Hepatocyte (in vitro differentiated cells): ENCODE measurements around the gene DENND1A. TPM values are rescaled to one million over a fixed set of nuclear protein-coding genes. Genes with fewer than 3 reads are reported as not detected.

Source experiments
- DNase-seq: peaks from one replicate; pipeline ENCODE4 v3.0.0-alpha.2; 2016; ENCODE audit warnings: low spot score
- H2AFZ ChIP-seq: fragments of 200-600 bp; sonication (generic); 2 replicates; pipeline ENCODE4 v1.6.0; 2016; ENCODE audit warnings: antibody characterized with exemption, mild to moderate bottlenecking
- H3K27ac ChIP-seq: fragments of 200-600 bp; sonication (generic); 2 replicates; pipeline ENCODE4 v1.5.1; 2016; ENCODE audit warnings: mild to moderate bottlenecking
- H3K27me3 ChIP-seq: fragments of 200-600 bp; sonication (generic); 2 replicates; pipeline ENCODE4 v1.6.1; 2016
- H3K36me3 ChIP-seq: fragments of 200-600 bp; sonication (generic); replicated peaks from 2 replicates; pipeline ENCODE4 v1.5.1; 2016; ENCODE audit warnings: low read depth; ENCODE audit not compliant: insufficient read depth
- H3K4me1 ChIP-seq: fragments of 200-600 bp; sonication (generic); 2 replicates; pipeline ENCODE4 v1.5.1; 2016; ENCODE audit warnings: mild to moderate bottlenecking, moderate library complexity; ENCODE audit not compliant: insufficient read depth
- H3K4me2 ChIP-seq: fragments of 200-600 bp; sonication (generic); 2 replicates; pipeline ENCODE4 v1.6.0; 2016
- H3K4me3 ChIP-seq: fragments of 200-600 bp; sonication (generic); 2 replicates; pipeline ENCODE4 v1.5.1; 2016; ENCODE audit warnings: mild to moderate bottlenecking
- H3K79me2 ChIP-seq: fragments of 200-600 bp; sonication (generic); 2 replicates; pipeline ENCODE4 v1.6.0; 2017; ENCODE audit warnings: mild to moderate bottlenecking
- H3K9me2 ChIP-seq: fragments of 200-600 bp; sonication (generic); replicated peaks from 2 replicates; pipeline ENCODE4 v1.6.0; 2017; ENCODE audit warnings: mild to moderate bottlenecking; ENCODE audit not compliant: insufficient read depth
- H3K9me3 ChIP-seq: fragments of 200-600 bp; sonication (generic); 2 replicates; pipeline ENCODE4 v1.5.1; 2016; ENCODE audit warnings: low read depth, mild to moderate bottlenecking
- H4K20me1 ChIP-seq: fragments of 200-600 bp; sonication (generic); 2 replicates; pipeline ENCODE4 v1.6.0; 2016; ENCODE audit warnings: mild to moderate bottlenecking; ENCODE audit not compliant: insufficient read depth, poor library complexity, severe bottlenecking
- EZH2 ChIP-seq: fragments of 200-600 bp; sonication (generic); IDR thresholded peaks from 2 replicates; pipeline ENCODE4 v1.6.1; 2016; ENCODE audit warnings: antibody characterized with exemption, mild to moderate bottlenecking, borderline replicate concordance
- EZH2phosphoT487 ChIP-seq: fragments of 200-600 bp; sonication (generic); IDR thresholded peaks from one replicate; pipeline ENCODE4 v1.6.1; 2018; ENCODE audit warnings: antibody characterized with exemption, mild to moderate bottlenecking, low read depth, moderate library complexity; ENCODE audit not compliant: unreplicated experiment, severe bottlenecking
- WGBS: methylation state at CpG from one replicate; pipeline ENCODE4 v1.1.6; 2016; ENCODE audit warnings: low lambda C conversion rate; ENCODE audit errors: missing lambda C conversion rate; 5-methylcytosine and 5-hydroxymethylcytosine counted together
- polyA plus RNA-seq: library from polyadenylated mRNA; unstranded; fragments of >200 nt; fragmentation: Nextera tagmentation; extraction: Ambion mirVana; gene quantifications from 2 replicates; pipeline ENCODE4 v1.2.1, GENCODE V29; 2016
- total RNA-seq: library from RNA; depleted of rRNA; stranded (reverse); fragments of >200 nt; gene quantifications from 2 replicates; pipeline ENCODE4 v1.2.3, GENCODE V29; 2014
- TF ChIP-seq, protein P1 (sequence below): fragments of 200-600 bp; sonication (generic); IDR thresholded peaks from 2 replicates; pipeline ENCODE4 v1.5.1; 2016; ENCODE audit warnings: antibody characterized with exemption, mild to moderate bottlenecking; ENCODE audit not compliant: poor library complexity

The DENND1A gene
- total and polyA plus RNA-seq, 2 experiments from 2014 or later = 24.0 to 28.9 TPM

DNA sequence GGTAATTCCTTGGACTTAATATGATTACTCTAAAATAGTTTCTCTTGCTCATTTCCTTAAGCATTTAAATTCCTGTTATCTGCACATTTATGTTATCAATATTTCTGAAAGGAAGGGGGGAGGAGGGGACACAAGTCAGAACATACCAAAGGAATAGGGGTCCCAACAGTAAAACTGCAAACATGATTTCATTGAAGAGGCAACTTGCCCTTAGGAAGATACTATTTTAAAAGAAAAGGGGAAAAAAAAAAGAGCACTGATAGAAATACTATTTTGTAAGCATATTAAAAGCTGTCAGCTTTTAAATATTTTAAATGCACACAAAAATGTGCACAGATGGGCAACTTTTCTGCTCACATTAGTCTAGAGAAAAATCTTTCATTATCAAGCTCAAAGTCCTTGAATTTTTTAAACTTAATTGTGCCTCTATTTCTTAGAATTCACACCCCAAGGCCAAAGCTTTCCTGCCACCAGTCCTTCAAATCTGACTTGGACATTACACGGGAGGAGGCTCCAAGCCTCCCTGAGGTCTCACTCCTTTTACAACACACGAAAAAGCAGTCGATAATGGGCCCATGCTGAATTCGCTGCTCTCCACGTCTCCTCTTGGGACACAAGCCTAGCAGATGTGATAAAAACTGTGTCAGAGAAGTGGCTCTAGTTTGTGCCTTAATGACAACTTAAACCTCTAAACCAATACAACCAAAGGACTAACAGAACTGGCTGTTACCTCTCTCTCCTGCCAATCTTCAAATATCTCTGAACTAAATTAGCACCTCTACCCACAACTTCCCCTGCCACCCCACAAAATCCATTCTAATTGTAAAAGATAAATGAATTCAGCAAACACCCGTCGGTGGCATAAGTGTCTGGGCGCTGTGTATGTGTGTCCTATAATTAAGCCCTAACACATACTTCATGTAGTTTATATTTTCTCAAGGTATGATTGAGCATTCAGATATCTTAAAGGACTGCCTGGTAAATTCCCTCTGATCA lies 154.3 kb downstream of the DENND1A start:
- Histone ChIP-seq H2AFZ (no peak overlapping the region), H3K4me1 (no peaks in the 10 kb centered on the region), H3K27ac (no peak overlapping the region), H3K9me3 (no peaks in the 10 kb centered on the region), H3K79me2 (no peaks in the 10 kb centered on the region), H3K36me3 (no peaks in the 10 kb centered on the region), H3K27me3 (no peaks in the 10 kb centered on the region), H3K4me3 (no peak overlapping the region), H3K9me2 (no peaks in the 10 kb centered on the region), H3K4me2 (no peak overlapping the region), H4K20me1 (no peaks in the 10 kb centered on the region)
- WGBS = 79% methylated on average over 8 of the region's 8 CpGs
- no peak for TF ChIP-seq EZH2
- TF ChIP-seq, protein P1, sequence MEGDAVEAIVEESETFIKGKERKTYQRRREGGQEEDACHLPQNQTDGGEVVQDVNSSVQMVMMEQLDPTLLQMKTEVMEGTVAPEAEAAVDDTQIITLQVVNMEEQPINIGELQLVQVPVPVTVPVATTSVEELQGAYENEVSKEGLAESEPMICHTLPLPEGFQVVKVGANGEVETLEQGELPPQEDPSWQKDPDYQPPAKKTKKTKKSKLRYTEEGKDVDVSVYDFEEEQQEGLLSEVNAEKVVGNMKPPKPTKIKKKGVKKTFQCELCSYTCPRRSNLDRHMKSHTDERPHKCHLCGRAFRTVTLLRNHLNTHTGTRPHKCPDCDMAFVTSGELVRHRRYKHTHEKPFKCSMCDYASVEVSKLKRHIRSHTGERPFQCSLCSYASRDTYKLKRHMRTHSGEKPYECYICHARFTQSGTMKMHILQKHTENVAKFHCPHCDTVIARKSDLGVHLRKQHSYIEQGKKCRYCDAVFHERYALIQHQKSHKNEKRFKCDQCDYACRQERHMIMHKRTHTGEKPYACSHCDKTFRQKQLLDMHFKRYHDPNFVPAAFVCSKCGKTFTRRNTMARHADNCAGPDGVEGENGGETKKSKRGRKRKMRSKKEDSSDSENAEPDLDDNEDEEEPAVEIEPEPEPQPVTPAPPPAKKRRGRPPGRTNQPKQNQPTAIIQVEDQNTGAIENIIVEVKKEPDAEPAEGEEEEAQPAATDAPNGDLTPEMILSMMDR = no peak
- no peak for TF ChIP-seq EZH2phosphoT487
- no peak for DNase-seq

DNA sequence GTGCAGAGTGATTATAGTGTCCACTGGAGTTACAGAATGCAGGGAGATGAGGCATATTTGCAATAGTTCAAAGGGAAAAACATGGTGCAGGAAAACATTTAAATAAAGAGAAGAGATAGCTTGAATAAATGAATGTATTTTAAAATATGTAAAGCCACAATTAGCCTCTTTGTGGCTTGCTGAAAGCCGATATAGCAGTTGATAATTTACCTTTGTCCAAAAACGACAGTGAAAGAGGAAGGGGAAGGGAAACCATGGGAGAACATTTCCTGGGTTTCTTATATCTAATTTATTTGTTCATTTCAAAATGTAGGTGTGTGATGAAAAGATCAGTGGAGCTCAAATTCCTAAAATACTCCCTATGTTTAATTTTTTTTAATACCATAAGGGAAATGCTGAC lies 156.1 kb downstream of the DENND1A start:
- 78% methylated on average over 2 of the region's 2 CpGs for WGBS
- H3K27ac ChIP-seq = no peak overlapping the region
- H3K79me2 ChIP-seq = no peaks in the 10 kb centered on the region
- H3K27me3 ChIP-seq = no peaks in the 10 kb centered on the region
- H3K4me1 ChIP-seq = no peaks in the 10 kb centered on the region
- no peak for DNase-seq
- H3K4me2 ChIP-seq = no peak overlapping the region
- H3K9me2 ChIP-seq = no peaks in the 10 kb centered on the region
- no peaks in the 10 kb centered on the region for H3K36me3 ChIP-seq
- no peaks in the 10 kb centered on the region for H4K20me1 ChIP-seq
- H2AFZ ChIP-seq = no peak overlapping the region
- H3K4me3 ChIP-seq = no peak overlapping the region
- no peaks in the 10 kb centered on the region for H3K9me3 ChIP-seq
- TF ChIP-seq, protein P1 = no peak
- TF ChIP-seq EZH2 = no peak
- TF ChIP-seq EZH2phosphoT487 = no peak

DNA sequence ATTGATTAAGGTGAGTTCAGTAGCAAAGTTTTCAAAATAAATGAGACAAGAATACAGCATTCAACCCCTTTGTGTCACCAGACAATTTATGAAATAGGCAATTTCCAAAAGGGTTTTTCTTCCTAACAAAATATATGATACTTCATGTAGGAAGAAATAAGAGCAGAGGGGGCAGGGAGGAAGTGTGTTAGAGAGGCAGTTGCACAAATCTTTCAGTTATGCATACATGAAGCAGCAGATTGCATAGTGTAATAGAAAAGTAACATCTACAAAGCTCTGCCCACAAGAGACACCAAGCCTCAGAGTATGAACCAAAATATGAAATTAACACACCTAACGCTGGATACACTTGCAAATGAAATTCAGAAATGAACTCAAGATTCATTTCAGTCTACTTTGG lies 157.0 kb downstream of the DENND1A start:
- Histone ChIP-seq H3K9me3 (no peaks in the 10 kb centered on the region), H3K27me3 (no peaks in the 10 kb centered on the region), H2AFZ (no peak overlapping the region), H4K20me1 (no peaks in the 10 kb centered on the region), H3K4me1 (no peaks in the 10 kb centered on the region), H3K27ac (no peak overlapping the region), H3K4me2 (no peak overlapping the region), H3K36me3 (no peaks in the 10 kb centered on the region), H3K9me2 (no peaks in the 10 kb centered on the region), H3K4me3 (no peak overlapping the region), H3K79me2 (no peaks in the 10 kb centered on the region)
- TF ChIP-seq EZH2 = no peak
- no peak for TF ChIP-seq EZH2phosphoT487
- TF ChIP-seq, protein P1 = no peak
- WGBS = 92% methylated on average over 1 of the region's 1 CpG
- no peak for DNase-seq
